GM21825 (cell line): ENCODE data around the gene AMZ2.

Source experiments
- ATAC-seq: cut with Tn5 transposase; IDR thresholded peaks from one replicate; pipeline ENCODE4 v1.9.1; 2021; ENCODE audit warnings: mild to moderate bottlenecking, moderate library complexity; ENCODE audit not compliant: unreplicated experiment

The AMZ2 gene

DNA sequence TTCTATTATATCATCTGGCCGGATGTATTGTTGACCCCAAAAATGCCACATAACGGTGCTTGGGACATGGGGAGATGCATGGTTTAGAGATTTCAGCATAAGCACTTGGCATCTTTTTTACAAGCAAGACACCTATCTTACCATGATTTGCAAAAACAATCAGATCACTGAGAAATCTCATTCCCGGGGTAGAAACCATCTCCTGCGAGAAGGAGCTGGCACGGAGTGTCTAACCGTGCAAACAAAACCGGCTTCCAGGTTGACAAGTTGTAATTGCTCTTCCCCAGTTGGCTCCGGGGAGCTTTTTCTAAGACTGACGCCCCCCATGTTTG, 42.1 kb downstream of the AMZ2 start:
- ATAC-seq: no peak

GRCh38 chr17:68290268-68290954, 42.6 kb downstream of the AMZ2 start:
- ATAC-seq: no peak

DNA sequence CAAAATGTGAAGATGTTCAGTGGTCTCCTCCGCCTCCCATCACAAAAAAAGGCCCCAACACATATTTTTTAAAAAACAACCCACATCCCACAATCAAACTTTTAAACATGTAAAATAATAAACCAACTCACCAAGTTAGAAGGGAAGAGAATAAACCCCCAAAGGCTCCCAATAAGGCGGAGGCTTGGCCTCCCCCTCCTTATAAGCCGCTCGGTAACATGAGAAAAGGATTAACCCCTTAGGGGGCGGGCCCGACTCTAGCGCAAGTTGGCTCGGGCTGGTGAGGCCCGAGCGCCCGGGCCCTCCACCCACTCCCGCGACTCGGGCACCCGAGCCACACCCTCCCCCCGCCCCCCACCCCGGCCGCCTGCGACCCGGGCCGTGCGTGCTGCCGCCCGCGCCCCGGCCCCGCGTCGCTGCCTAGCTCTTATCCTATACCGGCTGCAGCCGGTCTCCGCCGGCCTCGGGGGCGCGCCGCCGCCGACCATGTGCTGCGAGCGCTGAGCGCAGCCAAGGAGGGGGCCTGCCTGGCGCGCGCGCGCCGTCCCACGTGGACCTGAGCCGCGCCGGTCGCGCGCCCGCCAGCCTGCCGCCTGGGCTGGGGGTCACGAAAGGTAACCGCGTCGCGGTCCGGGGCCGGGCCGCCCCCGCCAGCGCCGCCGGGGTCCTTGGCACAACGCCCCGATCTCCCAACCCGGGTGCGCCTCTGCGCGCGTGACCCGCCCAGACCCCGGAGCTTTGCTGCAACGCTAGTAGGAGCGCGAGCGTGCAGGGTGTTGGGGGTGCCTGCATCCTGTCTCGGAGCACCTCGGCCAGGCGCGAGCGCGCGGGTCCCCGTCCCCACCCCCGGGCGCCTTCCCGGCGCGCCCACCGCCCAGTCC, 43.4 kb downstream of the AMZ2 start, which contains the start of the genes ARSG and SLC16A6:
TSS of gene ARSG (plus strand) at position 541 of the 881 bp plus-strand sequence. CDS start 15,999 bp downstream, outside the sequence.
TSS of gene SLC16A6 (minus strand) at position 173 of the 881 bp plus-strand sequence. CDS start 12,807 bp downstream, outside the sequence.
- ATAC-seq: peak; percentile 52

DNA sequence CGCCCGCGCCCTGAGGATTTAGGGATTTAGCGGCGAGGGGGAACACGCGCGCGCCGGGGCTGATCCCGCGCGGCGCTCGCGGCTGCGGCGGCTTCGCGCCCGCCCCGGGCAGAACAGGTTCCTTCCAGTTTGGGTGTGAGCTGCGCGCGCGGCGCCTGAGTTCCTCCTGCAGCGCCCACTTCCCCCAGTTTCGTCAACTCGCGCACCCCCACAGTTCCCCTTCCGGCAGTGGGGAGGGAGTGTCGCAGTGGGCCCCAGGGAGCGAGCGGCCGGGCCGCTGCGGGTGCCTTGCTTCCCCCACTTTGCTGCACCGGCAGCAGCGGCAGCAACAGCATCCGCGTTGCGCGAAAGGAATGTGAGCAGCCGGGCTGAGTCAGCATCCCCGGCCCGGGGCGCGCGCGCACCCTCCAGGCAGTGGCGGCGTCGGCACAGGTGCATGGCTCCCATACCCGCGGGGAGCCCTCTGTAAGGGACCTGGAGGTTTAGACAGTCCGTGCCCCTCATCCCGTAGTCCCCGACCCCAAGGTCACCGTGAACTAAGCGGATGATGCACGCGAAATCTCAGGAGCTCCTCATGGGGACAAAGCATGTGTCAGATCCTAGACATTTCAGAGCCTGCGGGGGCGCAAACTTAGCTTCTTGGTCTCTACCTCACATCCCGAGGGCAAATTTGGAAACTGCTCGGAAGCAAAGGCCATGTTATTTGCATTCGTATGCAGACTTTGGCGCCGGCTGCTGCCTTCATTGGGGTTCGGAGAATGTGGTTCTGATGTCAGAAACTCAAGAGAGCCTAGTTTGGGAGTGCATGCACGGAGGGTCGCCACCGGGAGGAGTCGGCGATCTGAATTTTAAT, 44.2 kb downstream of the AMZ2 start:
- ATAC-seq: peak; percentile 48

DNA sequence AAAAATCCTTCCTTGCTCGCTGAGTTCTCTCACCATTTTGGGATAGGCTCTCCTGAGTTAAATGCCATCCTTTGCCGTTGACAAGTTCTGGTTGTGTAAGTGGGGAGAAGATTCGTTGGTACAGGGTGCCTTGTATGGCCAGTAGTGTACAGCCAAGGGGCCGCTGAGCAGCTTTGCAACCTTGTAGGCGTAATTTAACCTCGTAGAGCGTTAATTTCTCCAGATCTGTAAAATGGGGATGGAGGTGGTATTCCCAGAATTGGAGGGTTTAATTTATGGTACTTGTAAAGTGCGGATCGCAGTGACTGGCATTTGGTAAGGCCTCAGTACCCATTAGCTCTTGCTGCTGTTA, 44.8 kb downstream of the AMZ2 start:
- no peak for ATAC-seq

DNA sequence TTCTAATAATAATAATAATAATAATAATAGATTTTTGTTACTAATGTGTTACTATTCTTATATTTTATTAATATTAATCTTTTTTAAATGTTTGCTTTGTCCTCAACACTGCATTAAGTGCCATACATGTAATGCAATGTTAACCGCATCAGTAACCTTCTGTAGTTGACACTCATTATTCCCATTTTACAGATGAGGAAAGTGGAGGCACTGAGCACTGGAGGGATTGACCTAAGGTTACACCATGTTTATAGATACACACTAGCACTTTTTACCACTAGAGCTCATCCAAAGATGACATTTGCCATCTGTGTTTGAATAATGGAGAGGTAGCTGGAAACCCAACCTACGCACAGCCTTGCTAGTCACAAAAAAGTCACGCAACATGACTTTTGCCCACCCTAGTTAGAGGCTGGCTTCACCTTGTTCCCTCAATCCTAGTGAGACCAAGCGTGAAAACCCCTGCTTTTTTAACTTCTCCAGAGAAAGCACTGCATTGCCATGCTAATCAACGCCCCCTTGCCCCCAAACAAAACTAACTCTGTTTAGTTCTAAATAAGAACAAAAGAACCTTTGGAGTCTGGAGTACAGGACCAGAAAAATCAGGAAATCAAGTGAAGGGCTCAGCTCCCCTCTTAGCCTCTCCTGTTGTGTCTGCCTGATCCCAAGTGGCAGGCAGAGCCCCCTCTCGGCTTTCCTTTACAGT, 45.8 kb downstream of the AMZ2 start:
- ATAC-seq: no peak

GRCh38 chr17:68294196-68294555, 46.3 kb downstream of the AMZ2 start:
- ATAC-seq: no peak

GRCh38 chr17:68294617-68295016, 46.8 kb downstream of the AMZ2 start:
- no peak for ATAC-seq

DNA sequence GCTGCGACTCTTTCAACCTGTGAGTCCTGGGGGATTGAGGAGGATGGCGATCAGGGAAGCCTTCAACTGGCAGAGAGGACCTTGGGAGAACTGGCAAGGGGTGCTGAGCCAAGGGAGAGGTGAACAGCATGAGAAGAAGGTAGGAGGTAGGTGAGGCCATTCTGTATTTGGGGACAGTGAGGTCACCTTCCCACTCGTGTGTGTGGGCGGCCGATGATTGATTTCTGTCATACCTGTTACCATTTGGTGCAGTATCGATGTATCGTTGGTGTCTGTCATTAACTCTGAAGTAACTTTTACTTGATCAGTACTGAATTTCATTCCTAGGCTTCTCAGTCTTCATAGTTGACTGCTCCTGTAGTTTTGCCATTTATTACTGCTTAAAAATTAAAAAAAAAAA, 47.2 kb downstream of the AMZ2 start:
- ATAC-seq: no peak

DNA sequence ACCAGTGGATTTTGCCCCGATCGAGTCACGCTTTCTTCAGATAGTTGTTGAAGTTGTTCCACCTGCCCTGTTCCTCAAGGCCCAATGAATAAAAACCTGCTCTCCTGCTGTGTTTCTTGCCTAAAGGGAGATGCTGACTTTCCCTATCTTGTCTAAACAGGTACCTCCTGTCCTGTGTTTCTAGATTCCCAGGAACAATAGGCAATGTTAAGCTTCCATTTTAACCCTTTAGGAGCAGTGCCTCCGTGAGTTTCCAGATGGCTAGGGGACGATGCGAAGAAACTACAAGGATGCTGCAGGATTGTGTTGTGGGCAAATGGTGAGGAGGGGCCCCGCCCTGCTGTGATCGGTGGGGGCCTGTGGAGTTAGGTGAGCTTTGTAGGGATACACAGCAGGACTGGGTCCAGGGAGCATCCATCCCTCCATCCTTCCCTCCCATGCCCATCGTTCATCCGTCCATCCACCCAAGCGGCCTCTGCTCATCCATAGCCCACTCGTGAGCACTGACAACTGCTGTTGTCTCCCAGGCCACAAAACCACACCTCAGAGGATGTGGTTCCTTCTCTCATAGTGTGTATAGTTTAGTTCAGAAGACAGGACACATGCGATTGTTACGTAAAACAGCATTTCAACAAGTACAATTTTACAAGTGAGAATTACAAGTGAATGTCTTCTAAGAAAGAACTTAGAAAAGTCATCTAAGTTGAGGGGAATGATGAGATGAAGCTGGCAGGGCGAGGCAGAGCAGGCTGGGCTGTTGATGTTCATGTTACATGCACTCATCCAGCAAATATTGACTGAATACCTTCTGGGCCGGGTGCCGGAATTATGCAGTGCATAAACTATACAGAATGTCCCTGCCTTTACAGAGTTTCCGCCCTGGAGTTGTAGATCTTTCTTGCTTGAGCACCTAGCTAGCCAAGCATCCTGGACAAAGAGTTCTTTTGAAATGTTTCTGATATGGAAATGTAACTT, 48.7 kb downstream of the AMZ2 start:
- ATAC-seq: no peak

DNA sequence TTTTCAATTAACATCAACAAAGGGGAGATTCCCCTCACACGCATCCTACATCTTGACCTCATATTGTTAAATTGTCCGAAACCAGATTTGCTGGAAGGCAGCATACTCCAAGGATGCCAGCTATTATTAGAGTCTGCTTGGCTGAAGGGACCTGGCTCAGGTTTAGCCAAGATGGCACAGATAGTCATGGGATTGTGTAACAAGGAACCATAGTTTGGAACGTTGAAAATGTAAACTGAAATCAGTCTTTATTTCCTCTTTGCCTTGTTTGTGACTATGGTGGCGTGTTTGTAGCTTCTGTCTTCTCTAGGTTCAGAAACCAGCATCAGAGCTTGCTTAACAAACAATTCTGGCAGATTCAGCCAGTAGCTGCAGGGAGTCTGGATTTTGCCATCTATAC, 49.4 kb downstream of the AMZ2 start:
- no peak for ATAC-seq

DNA sequence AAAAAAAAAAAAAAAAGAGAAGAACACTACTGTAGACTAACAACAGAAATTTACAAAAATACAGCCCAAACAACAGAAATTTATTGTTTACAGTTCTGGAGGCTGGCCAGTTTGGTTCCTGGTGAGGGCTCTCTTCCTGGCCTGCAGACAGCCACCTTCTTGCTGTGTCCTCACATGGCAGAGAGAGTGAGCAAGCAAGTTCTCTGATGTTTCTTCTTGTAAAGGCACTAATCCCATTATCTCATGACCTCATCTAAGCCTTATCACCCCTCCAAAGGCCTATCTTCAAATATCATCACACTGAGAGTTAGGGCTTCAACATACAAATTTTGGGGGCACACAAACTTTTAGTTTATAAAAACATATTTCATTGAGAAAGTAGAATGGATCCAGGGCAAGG, 50.8 kb downstream of the AMZ2 start:
- ATAC-seq: no peak

GRCh38 chr17:68299817-68300216, 52.0 kb downstream of the AMZ2 start:
- no peak for ATAC-seq

DNA sequence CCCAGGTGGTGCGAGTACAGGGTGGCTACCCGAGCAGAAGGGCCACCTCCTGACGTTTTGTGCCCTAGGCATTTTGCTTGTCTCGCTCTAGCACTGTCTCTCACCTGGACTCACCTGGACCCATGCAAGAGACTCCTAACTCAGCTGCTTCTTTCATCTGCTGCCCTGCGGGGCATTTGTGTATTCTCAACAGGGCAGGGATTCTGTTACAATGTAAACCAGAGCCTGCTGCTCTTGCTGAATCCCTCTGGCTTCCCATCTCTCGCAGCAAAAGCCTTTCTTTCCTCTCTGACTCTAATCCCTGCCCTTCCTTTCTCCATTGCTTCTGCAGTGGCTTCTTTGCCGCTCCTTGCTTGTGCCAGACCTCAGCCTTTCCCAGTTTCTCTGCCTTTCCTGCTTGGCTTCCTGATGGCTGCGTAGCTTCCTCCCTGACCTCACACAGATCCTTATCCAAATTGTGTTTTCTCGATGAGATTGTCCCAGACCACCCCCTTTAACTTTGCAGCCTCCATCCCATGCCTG, 53.7 kb downstream of the AMZ2 start:
- no peak for ATAC-seq

DNA sequence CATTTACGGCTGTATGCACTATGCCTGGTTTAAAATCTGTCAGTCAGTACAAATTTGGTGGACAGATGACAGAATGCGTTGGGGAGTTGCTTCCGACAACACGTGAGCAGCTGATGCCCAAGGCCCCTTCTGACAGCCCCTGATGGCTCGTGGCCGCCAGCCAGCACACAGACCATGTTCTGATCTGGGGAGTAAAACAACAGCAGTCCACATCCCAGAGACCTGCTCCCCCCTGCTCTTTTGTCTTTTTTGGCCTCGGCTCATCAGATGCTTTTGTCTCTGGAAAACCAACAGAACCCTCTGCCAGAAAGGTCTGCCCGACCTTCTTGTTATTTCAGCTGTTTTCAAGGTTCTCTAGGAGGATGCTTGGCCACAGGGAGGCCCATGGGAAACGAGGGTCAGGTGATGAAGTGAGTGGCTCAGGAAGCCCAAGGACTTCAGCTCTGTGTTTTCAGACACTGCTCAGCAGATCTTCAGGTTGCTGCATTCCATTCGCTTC, 54.3 kb downstream of the AMZ2 start:
- ATAC-seq: no peak

- ATAC-seq: no peak
Measured at GRCh38 chr17:68302666-68303065, 54.8 kb downstream of the AMZ2 start.

- no peak for ATAC-seq
Measured at GRCh38 chr17:68304706-68305105, 56.9 kb downstream of the AMZ2 start.

DNA sequence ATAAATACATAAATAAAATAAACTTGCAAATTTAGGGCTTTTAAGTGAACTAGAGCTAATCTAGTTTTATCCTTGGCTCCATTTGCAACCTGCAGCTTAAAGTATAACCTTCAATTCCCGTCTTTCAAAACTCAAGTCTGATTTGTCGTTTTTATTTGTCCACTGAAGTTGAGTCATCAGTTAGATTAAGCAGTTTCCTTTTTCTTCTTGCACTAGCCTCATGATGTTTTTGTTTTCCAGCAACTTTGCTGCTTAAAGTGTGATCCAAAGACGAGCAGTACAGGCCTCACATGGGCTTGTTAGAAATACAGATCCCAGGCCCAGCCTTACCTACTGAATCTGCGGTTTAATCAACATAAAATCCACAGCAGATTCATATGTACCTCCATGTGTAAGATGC, 57.3 kb downstream of the AMZ2 start:
- no peak for ATAC-seq
